ENCODE data around the gene FBXW11.
"Not testable (repeated sequence)": the region's sequence is repeated elsewhere in the genome, so short reads cannot be mapped to it uniquely, and the experiment has no call there.

Gene FBXW11

DNA sequence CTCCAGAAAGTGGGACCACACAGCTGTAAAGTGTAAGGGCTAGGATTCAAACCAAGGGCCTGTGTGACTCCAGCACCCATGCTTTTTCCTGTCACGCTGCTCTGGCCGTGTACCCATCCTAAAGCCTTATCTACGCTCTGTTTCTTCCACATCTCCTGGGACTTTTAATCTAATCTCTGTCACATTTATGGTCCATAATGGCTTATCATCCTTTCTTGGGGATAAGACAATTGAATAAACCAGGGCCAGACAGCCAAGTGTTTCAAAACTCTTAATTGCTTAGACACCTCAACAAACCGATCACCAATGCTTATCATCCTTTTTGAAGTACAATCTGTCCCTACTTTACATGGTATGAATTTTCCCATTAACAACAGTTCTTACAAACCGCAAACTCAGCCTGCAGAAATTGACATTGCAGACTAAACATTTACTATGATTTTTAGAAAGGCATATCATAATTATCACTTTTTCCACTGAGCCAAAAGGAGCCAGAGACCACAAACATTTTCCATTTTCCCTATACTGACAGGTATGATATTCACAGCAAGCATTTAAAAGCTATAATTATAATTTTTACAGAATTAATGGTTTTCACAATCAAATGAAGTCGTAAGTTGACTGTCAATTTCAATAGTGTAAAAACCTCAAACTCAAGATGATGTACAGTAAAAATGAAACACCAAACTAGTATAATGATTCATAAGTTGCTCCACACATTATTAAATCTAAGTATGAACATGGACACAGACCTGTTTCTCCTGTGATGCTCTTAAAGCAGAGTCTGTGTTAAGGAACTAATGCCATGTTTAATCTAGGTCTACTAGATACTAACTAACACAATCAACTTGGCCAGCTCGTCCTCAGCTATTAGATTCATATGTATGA is 99.5 kb downstream of the FBXW11 start:
- no peak for DNase-seq

DNA sequence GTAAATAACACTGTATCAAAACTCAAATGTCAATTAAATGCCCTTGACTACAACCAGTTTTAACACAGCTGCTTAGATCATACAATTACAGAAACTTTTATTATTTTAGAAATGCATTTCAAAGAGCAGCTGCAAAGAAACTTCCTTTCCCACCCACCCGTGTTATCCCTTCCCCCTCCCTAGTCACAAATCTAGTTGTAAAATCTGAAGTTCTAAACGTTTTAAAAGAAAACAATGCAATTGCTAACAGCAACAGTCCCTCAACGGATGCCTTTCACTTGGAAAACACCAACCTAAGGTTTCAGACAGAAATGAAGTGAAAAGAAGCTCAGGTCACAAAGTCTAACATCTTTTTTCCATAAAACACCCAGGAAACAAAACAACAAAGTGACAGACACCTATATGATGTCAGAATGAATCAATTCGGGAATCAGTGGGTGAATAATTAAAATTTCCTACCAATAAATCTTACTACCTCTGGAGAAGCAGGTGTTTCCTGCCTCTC is 100.3 kb downstream of the FBXW11 start:
- DNase-seq: no peak

DNA sequence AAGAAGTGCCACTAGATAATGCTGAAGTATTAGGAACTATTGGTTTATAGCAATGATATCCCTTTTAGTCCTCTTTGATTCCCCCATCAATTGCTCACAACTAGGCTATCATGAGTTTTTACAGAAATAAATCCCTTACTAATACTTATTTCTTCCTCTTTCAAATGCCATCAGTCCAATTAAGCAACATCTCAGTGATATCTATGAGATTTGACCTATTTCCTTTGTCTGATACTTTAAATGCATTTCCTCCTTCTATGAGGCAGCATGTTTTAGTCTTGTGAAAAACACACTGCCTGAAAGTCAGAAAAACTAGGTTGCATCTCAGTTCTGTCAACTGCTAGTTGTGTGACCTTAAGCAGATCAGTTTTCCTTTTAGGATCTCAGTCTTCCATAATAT is 101.6 kb downstream of the FBXW11 start:
- DNase-seq: no peak

DNA sequence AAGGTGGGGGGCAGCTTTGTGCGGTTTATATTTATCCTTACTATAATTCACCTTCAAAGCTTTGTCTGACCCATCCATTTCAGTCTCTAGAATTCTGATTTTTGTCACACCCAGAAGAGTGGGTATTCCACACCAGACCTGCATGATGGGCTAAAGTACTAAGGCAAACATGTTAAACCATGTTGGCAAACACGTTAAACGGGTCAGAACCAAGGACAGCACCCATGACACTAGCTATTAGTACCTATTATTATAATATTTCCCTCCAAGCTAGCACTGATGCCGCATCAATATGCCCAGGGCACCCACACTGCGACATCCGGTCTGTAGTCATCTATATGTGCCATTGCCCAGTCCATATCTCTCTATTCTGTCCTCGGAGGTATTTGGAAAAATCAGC is 104.7 kb downstream of the FBXW11 start:
- no peak for DNase-seq

DNA sequence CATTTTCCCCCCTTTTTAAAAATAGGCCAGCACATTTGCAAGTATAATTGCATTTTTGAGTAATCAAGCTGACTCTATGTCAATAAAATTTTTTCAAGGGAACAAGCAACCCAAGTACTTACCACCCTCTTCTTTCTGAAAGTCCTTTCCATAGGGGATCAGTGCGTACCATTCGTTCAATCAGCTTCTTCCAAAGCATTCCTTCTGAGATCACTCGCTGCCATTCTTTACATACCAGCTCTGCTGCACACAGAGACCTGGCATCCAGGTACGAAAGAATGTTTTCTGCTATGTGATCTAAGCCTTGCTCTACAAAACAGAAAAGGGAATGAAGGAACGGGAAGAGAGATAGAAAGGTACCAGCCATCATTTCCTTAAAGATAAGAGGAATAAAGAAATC is 106.6 kb downstream of the FBXW11 start:
- DNase-seq: no peak

DNA sequence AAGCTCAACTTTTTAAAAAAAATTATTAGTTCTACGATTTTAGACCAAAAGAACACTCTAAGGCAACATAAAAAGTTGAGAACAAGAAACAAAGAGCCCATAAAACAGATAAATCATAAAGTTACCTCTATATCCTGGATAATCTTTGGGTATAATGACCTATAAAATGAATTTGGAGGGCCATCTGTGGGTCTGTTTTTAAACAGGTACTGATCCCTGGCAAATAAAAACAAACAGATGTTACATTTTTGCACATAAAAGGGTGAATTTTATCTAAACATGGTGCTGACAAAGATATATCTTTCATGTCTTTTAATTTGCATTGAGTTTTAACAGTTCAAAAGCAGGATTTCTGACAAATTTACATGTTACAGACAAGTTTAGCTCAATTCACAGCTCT is 107.6 kb downstream of the FBXW11 start:
- DNase-seq: no peak

DNA sequence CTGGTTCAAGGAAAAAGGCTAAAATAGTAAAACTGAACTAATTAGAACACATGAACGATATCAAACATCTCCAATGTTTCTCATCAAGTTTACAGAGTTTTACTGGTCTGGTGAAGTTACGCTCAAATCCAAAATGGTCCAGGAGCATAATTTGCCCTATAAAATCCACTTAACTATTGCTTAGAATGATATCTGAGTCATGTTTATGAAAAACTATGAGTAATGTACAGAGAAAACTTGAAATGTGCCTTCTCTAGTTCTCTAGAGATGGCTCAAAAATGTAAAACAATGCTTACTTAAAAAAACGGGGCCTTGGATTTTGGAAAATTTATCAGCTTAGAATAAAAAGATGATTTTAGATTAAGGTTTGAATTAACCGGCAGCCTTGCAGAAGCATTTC is 108.1 kb downstream of the FBXW11 start:
- DNase-seq: no peak

DNA sequence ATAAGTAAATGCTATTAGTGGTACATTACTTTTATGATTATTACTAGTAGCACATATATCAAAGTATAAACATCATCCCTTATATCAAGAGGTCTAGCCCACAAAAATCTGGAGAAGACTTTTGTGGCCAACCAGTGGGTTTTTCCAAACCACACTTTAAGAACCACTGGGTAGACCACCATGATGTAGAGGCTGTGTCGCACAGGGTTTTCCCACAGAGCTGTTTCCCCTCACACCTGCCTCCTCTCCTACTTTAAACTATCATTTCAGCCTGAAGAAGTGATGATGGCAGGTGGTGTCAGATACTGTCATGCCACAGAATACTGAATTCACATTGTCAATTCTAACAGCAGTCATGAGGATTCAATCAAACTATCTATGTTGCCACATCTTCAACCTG is 109.2 kb downstream of the FBXW11 start:
- DNase-seq: no peak

DNA sequence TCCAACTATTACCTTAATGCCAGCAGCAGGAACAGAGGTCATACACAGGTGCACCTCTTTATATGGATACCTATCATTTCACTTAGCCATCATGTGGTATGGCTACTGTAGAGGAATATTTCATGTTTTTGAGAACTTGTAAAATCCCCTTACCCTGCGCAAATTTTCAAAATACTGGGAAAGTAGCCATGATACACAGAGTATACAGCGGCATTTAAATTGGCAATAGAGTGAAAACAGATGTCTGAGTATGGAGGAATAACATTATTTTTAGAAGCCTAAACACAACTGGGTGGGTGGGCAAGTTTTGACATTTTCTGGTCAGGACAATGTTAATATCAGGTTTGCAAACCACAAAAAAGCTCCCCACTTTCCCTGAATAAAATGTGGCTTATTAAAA is 111.4 kb downstream of the FBXW11 start:
- no peak for DNase-seq

DNA sequence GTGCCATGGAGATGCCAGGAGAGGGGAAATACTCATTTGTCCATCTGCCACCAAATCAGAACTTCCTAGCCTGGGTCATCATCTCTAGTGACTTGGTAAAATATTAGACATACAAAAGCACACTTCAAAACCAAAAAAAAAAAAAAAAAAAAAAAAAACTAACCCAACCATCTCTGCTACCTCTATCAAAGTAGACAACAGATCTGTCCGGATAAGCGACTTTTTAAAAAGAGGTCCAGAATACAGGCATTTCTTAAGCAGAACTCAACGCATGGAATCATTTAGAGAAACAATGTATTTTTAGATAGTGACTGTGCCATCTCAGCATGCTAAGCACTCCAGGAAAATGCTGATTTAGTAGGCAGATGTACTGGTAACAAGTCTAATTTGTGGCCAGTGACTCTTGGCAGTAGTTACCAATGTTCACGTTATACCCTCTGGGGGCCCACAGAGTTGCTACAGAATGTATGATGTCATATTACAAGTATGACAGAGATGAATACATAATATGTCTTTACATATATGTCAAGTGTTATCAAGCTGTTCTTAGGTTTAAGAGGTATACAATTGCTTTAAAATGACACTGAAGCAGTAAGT is 113.0 kb downstream of the FBXW11 start:
- no peak for DNase-seq

DNA sequence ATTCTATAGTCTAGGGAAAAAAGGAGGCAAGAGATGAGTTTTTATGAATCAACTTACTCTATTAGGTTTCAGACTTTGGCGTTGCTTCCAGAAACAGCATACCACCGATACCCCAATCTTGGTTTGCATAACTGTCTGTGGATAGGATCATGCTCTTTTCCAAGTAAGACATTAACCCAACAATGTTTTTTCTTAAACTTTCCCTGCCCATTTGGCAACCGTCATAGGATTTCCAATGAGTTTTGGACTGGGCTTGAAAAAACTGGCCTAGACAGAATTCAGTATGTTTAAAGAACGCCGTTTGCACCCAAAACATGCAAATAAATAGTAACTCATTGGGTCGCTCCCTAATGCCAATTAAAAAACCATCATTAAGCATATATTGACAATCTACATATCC is 114.8 kb downstream of the FBXW11 start:
- no peak for DNase-seq

DNA sequence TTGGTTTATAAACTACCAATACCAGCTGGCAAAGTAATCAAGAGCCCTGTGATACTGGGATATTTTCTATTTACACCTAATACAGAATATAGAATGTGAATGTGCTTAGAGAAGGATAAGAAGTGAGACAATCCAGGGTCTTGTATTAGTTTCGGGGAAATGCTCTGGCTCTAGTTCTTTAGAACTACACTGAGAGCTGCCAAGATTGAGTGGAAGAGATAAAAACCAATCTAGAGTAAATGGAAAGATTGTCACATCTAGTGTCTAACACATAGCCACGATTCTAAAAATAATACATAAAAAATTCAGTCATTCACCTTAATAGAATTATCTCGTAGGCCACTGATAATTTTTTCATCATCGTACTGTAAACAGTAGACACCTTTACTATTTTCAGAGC is 115.3 kb downstream of the FBXW11 start:
- DNase-seq: no peak

DNA sequence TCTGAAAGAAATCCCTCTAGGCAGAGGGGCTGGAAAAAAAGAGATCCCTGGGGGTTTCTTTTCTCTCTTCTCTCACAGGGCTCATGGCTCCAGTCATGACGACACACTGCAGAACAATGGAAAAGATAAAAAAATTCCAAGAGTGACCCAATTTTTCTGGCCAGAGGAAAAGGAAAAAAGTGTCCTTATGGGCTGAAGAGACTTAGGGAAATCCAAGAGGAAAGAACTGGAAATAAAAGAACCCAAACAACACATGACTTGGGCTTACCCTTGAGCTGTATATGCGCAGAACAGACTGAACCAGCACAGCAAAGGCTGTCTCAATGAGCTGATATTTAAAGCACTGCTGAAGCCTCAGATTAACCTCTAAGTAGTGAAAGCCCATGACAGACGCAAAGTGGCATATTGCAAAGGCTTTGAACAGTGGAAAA is 118.4 kb downstream of the FBXW11 start:
- no peak for DNase-seq

DNA sequence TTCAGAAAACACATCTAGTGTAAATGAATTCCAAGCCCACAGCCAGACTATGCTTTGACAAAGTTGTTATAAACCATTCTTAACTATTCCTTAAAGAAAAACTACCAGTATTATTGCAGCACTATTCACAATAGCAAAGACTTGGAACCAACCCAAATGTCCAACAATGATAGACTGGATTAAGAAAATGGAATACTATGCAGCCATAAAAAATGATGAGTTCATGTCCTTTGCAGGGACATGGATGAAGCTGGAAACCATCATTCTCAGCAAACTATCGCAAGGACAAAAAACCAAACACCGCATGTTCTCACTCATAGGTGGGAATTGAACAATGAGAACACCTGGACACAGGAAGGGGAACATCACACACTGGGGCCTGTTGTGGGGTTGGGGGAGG is 120.4 kb downstream of the FBXW11 start:
- DNase-seq: not testable (repeated sequence)

DNA sequence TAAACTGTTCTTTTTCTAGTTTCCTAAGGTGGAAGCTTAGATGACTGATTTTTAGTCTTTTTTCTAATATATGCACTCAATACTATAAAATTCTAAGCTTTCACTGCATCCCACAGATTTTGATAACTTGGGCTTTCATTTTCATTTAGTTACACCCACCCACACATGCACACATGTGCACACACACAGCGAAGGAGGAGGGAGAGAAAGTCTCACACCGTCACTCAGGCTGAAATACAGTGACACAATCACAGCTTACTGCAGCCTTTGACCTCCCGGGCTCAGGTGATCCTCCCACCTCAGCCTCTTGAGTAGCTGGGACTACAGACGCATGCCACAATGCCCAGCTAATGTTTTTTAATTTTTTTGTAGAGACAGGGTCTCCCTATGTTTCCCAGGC is 124.3 kb downstream of the FBXW11 start:
- no peak for DNase-seq

DNA sequence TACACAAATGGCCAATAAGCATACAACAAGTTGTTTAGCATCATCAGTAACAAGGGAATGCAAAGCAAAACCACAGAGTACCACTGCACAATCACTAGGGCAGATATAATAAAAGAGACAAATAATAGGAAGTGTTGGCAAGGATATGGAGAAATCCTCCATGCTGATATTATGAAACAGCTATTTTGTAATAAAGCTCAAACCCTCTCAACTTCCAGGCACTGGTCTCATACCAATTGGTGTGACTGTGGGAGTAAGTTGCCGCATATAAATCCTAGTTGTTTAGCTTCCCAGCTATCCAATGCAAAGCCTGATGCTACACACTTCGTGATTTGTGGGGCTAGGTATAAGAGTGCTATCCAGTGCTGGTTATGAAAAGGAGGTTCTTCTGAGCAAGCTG is 132.2 kb downstream of the FBXW11 start:
- peak; percentile 93 for DNase-seq

DNA sequence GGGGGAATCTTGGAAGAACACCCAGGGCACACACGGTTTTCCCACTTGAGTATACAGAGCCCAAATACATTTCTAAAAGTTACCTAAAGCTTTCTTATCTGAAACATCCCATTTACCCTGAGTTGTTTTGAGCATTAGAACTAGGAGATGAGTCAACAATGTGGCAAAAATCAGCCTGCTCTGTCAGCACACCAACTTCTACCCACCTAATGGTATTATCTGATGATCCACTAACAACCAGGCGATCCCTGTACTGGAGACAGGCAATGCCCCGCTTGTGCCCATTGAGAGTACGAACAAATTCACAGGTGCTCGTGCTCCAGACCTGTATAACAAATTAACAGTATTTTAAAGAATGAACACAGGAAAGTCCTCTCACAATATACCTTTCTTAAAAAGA is 133.8 kb downstream of the FBXW11 start:
- DNase-seq: no peak

DNA sequence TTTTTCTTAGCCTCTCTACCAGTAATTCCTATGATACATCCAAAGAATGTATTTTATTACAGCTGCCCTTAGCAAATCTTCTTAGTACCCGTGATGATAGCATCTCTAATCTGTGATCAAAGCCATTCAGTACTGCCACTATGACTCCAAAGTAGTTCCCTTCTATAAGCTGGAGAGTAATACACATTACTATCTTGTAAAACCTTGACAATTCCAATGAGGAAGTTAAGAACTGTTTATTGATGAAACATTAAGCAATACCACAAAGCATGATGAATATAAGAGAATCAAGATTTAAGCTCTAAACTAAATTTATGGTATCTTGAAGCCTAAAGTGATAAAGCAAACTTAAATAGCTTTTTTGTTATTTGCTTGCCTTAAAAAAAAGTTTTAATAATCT is 134.7 kb downstream of the FBXW11 start:
- DNase-seq: peak; percentile 14

DNA sequence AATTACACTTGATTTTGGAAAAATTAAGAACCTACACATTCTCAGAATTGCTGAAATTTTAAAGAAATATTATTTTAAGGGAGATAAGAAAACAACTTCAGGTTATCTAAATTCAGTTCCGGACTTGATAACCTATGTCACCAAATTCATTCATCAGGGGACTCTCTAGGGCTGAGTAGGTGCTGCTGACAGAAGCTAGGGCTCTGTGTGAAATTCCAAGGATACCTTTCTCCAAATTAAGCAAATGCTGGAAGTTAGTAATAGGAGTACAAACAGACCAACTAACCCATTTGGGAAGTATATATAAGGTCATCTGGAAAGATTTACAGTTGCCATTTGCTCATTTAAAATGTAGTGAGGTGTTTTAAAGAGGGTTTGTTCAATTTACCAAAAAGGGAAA is 136.5 kb downstream of the FBXW11 start:
- no peak for DNase-seq

DNA sequence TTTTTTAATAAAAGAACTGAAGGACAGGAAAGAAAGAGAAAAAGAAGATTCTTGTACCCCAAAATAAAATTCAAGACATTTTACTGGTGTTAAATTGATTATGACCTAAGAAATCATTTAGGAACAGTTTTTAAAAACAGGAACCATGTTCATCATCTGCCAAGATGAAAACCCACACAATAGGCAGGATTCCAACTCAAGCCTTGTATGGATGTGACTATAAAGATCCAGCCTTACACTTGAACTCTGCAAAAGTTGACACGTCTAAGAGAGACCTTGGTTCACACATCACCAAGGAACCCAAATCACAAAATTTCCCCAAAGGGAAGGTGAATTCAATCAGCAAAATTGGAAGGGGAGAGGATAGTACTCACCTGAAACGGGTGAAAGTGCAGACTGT is 138.2 kb downstream of the FBXW11 start:
- DNase-seq: no peak

DNA sequence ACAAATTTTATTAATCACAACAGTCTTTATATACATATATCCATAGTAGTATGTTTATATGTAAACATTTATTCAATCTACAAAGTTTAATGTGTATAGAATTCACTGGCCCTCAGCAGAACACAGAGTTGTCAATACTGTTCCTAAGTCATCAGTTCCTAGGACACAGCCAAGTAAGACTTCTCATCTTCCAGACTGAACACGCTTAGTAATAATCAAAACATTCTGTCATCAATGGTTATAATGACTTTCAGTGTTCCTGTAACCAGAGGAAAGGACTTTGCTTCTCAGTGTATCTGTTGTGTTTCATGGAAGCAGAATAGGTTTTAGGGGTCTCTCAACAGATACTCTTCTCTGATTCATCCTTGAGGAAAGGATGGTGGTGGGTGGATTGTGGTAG is 138.7 kb downstream of the FBXW11 start:
- no peak for DNase-seq

DNA sequence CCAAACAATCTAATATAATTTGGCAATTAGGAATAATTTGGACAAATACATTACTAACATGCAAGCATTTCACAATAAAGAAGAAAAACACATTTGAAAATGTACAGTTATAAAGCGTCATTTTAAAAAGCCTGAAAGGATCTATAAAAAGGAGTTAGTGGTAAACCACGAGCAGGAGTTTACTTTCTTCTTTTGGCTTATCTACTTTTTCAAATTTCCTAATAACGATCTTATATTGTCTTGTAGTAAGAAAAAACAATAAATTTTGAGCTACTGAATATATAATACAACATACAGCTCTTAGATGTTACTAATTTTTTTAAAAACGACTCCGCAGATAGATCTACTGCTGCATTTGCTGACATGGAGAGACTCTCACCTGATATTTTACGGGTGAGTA is 141.0 kb downstream of the FBXW11 start:
- peak; percentile 49 for DNase-seq

DNA sequence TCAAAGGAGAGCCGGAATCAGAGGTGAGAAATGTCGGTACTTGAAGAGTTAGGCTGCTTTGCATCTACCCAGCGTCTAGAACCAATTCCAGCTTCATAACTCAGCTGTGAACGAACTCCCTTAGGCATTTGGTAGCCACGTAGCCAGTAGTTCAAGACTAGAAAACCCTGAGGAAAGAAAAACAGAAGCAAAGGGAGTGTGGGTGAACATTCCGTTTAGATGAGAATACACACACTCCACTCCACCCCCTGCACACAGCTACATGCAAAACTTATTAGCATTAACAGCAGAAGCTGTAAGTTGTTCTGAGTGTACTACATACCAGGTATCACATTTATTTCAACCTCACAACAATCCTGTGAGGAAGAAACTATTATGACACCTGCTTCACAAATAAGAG is 142.5 kb downstream of the FBXW11 start:
- DNase-seq: no peak

DNA sequence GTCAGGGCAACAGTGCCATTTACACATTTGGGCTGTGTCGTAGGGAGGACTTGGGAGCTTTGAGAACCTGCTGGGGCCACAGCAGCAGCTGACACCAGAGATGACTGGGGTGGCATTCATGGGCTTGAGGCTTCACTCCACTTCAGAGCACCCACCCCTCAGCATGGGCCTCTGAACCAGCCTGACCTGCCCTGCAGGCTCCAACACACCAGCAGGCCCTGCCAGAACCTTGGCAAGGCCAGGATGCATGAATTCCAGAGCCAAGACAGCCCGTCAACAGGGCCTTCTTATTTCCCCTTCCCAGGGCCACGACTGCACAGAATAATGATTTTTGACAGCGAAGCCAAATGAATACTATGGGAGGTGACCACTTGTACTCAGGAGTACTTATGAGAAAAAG is 143.8 kb downstream of the FBXW11 start:
- no peak for DNase-seq

DNA sequence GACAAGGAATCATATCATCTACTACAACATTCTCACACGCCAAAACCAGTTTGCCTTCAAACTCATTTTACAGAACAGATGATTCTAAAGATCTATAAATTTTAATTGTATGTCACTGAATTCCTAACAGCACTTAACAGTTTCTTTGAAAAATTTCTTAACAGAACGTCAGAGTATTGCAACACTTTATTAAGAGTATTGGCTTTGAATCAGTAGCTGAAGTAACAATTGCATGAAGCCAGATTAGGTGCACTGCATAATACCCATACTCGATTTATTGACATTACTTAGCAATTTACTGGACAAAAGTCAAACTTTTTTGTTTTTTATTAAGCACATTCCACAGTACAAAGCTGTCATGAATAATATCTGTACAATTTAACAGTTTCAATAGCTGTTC is 145.1 kb downstream of the FBXW11 start:
- no peak for DNase-seq

Data from GF-D8 (cell line).